ENCODE measurements around the gene VCP. TPM values are rescaled to one million over a fixed set of nuclear protein-coding genes. Genes with fewer than 3 reads are reported as not detected.

Gene VCP
- polyA plus RNA-seq, 1 experiment: 333 TPM

GRCh38 chr9:35014517-35014916 lies 57.9 kb downstream of the VCP start:
- H3K4me3 ChIP-seq (ENCODE audit: low read depth, low read length): no peak overlapping the region
- POLR2A ChIA-PET: no interaction called here
- H3K27me3 ChIP-seq (ENCODE audit: control insufficient read depth, insufficient read depth, low read length): no peaks in the 10 kb centered on the region
- no peak for DNase-seq (ENCODE audit: low read depth)
- CTCF ChIA-PET: no interaction called here
- peaks cover 2% of the 10 kb centered on the region; the same call in 1 of the 2 replicates for H3K36me3 ChIP-seq (ENCODE audit: control insufficient read depth, insufficient read depth, low read length)
- TF ChIP-seq, protein P1, sequence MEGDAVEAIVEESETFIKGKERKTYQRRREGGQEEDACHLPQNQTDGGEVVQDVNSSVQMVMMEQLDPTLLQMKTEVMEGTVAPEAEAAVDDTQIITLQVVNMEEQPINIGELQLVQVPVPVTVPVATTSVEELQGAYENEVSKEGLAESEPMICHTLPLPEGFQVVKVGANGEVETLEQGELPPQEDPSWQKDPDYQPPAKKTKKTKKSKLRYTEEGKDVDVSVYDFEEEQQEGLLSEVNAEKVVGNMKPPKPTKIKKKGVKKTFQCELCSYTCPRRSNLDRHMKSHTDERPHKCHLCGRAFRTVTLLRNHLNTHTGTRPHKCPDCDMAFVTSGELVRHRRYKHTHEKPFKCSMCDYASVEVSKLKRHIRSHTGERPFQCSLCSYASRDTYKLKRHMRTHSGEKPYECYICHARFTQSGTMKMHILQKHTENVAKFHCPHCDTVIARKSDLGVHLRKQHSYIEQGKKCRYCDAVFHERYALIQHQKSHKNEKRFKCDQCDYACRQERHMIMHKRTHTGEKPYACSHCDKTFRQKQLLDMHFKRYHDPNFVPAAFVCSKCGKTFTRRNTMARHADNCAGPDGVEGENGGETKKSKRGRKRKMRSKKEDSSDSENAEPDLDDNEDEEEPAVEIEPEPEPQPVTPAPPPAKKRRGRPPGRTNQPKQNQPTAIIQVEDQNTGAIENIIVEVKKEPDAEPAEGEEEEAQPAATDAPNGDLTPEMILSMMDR (IDR thresholded peaks at IDR 0.05; ENCODE audit: insufficient read depth, low read depth, low read length): no peak

- TF ChIP-seq, protein P1 (IDR thresholded peaks at IDR 0.05; ENCODE audit: insufficient read depth, low read depth, low read length): no peak
- CTCF ChIA-PET: interaction anchor here (0.8 to 1.8 kb wide), 2 partner anchors 15 to 80 kb away, joined by 3 to 6 read pairs; no protein-coding TSS in a partner anchor
Measured at GRCh38 chr9:35010351-35010958, 62.0 kb downstream of the VCP start.

More at GRCh38 chr9:35010351-35010958, 62.0 kb downstream of the VCP start:
- DNase-seq (ENCODE audit: low read depth): no peak
- Histone ChIP-seq H3K27me3 (ENCODE audit: control insufficient read depth, insufficient read depth, low read length) (no peaks in the 10 kb centered on the region), H3K36me3 (ENCODE audit: control insufficient read depth, insufficient read depth, low read length) (peaks cover 2% of the 10 kb centered on the region; the same call in 1 of the 2 replicates), H3K4me3 (ENCODE audit: low read depth, low read length) (no peak overlapping the region)
- POLR2A ChIA-PET: no interaction called here

Small RNA genes within 50 kb of the gene (small RNA-seq; reads per million reads assigned to genes)
- gene RN7SL338P (ENCODE audit: insufficient read length, low read depth, low replicate concordance): not detected

Other genes starting within 250 kb of the VCP start
- 0.02 and 0.09 TPM in 2 replicates for gene PHF24, start 114.3 kb downstream of the VCP start, polyA plus RNA-seq (2011; rRNA removed)
- gene DNAJB5, start 82.9 kb downstream of the VCP start, polyA plus RNA-seq (2011; rRNA removed): 5.2 and 6.1 TPM in 2 replicates
- 11.9 and 13.6 TPM in 2 replicates for gene FANCG, start 7.3 kb upstream of the VCP start, polyA plus RNA-seq (2011; rRNA removed)
- 18.7 and 26.9 TPM in 2 replicates for gene PIGO, start 24.0 kb upstream of the VCP start, polyA plus RNA-seq (2011; rRNA removed)
- gene STOML2, start 30.5 kb upstream of the VCP start, polyA plus RNA-seq (2011; rRNA removed): 134 and 170 TPM in 2 replicates
- gene ATOSB, start 43.2 kb upstream of the VCP start, polyA plus RNA-seq (2011; rRNA removed): 41.0 and 51.0 TPM in 2 replicates
- gene UNC13B, start 89.4 kb upstream of the VCP start, polyA plus RNA-seq (2011; rRNA removed): 13.2 and 13.3 TPM in 2 replicates

Measured in BJ (cell line).